HG03565 (cell line): Measurements from ENCODE around the gene MKLN1.
"Not testable (repeated sequence)": the region's sequence is repeated elsewhere in the genome, so short reads cannot be mapped to it uniquely, and the experiment has no call there.

Experiments
- ATAC-seq: cut with Tn5 transposase; IDR thresholded peaks from one replicate; pipeline ENCODE4 v1.9.1; 2021; ENCODE audit warnings: mild to moderate bottlenecking, moderate library complexity; ENCODE audit not compliant: unreplicated experiment

MKLN1 gene

DNA sequence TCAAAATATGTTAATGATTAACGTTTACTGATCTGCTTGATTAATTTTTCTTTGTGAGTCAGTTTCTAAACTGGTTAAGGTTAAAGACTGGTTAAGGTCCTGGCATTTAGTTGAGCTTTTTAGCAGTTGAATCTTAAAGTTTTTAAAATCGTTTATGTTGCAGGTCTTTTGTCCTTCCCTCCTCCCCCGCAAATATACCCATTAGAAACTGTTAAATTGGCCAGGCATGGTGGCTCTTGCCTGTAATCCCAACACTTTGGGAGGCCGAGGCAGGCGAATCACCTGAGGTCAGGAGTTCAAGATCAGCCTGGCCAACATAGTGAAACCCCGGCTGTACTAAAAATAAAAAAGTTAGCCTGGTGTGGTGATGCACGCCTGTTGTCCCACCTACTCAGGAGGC lies 127.9 kb downstream of the MKLN1 start:
- no peak for ATAC-seq

DNA sequence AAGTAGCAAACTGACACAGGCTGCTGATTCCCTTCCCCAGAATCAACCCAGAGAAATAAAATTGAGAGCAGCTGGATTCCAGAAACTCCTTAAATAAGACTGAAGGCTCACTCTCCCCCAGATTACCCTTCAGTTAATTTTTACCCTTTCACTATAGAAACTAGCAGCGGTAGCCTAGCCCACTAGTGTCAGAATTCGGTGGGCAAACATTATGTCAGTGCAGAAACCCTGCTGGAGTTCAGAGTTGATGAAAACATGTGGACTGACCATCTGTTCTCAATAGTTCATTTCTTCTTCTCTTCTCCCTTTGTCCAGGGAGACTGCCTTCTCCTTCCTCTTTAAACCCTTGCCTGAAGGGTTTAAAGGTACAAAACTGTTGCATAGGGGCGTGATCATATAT lies 128.7 kb downstream of the MKLN1 start:
- ATAC-seq = no peak

DNA sequence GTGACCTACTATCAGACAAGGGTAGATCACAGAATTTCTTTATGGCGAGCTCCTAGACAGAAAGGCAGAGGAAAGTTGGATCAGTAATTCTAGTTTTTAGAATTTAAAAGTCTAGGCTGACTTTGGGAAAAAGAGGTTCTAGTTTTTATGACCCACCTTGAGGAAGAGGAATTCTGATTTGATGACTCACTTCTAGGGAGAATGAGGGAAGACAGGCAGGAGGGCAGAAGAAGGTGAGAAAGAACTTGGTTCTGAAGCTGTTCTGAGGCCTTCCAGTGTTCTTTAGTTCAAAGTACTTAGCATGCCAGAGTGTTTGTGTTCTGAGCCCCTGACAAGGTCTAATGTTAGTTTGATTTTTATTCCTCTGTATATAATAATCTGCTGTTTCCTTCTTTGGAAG lies 131.6 kb downstream of the MKLN1 start:
- ATAC-seq = no peak

DNA sequence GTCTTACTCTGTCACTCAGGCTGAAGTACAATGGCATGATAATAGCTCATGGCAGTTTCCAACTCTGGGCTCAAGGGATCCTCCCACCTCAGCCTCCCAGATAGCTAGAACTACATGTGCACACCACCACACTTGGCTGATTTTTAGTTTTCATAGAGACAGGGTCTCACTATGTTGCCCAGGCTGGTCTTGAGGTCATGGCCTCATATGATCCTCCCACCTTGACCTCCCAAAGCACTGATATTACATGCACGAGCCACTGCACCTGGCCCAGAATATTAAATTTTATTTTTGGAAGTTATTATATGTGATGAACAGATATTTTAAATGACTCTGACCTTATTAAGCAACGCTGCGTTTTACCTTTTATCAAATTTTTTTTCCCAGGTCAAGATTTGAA lies 134.4 kb downstream of the MKLN1 start:
- ATAC-seq = no peak

DNA sequence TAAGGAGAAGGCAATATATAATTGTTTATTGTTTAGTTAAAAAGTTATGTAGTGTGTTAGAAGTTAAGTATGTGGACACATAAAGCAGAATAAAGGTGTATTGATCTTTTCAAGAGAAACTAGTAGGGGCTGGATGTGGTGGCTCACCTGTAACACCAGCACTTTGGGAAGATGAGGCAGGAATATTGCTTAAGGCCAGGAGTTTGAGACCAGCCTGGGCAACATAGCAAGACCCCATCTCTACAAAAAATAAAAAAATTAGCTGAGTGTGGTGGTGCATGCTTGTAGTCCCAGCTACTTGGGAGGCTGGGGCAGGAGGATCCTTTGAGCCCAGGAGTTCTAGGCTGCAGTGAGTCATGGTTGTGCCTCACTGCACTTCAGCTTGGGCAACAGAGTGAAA lies 135.0 kb downstream of the MKLN1 start:
- ATAC-seq = not testable (repeated sequence)

DNA sequence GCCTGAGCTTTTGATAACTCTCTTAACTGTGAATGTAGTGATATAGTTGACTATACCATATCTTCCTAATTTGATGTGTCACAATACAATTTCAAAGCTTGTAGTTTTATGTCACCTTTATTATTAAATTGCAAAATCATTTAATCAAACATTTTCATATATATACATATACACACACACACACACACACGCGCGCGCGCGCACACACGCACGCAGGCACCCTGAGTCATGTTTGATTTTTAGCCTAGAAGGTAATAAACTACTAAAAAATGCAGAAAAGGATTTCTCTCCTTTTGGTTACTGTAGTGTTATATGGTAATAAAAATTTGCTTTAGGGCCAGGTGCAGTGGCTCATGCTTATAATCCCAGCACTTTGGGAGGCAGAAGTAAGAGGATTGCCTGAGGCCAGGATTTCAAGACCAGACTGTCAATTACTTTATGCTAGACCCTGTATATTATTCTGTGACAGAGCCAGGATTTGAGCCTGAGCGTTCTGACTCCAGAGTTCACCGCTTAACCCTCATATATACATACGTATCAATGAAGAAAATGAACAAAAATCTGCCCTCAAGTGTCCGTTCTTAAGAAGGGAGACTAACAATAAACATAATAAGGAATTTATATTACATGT lies 139.2 kb downstream of the MKLN1 start:
- ATAC-seq = no peak

DNA sequence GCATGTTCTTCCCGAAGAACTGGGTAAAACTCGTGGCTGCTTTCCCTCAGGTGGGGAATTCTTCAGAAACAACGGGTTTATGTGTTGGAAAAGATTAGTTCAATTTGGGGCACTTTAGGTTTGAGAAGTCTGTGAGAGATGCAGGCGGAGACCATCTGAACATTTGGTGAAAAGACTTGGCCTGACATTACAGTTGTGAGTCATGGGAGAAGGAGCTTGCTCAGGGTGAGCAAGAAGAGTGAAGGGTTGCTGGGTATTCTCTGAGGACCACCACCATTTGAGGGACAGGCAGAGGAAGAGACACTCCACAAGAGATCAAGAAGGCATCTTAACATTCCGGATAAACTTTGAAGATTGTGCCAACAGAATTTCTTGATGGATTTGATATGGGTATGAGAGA lies 140.1 kb downstream of the MKLN1 start:
- no peak for ATAC-seq

DNA sequence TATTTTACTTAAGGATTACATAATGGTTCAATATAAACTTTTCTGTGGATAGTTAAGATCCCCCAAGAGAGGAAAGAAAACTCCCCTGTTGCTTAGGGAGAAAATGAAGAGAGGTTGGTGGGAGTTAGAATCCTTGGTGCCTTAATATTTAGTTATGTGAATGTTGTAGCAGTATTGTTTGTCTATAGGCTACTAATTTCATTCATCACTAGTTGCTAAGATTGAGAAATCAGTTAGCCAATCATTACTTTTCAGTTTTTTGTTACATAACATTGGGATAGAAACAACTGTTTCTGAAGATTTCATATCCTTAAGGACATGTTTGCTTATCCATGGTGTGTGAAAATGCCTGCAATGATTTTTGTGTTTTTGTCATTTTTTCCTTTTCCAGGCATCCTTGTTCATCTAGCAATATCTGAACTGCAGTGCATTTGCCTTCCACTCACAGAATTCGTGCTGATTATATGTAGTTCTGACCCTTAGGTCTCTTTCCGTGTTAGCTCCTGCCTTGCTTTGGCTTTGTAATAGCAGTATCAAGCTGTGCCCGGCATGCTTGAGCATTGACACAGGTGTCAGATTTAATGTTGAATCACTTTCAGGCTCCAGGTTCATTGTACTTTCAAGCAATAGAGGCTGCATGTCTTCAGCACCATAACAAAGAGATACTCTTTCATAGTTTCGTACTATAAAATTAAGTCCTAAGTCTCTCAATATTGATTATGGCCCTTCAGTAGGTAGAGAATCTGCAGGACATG lies 143.8 kb downstream of the MKLN1 start:
- no peak for ATAC-seq

DNA sequence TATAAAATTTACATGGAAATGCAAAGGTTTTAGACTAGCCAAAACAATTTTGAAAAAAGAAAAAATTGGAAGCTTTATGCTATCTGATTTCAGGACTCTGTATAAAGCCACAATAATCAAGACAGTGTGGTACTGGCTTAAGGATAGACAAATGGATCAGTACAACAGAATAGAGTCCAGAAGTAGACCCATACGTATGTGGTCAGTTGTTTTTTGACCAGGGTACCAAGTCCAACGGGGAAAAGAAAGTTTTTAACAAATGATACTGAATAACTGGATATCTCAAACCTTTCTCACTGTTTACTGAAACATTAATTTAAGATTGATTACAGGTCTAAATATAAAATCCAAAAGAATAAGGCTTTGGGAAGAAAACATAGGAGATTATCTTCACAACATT lies 149.1 kb downstream of the MKLN1 start:
- no peak for ATAC-seq

DNA sequence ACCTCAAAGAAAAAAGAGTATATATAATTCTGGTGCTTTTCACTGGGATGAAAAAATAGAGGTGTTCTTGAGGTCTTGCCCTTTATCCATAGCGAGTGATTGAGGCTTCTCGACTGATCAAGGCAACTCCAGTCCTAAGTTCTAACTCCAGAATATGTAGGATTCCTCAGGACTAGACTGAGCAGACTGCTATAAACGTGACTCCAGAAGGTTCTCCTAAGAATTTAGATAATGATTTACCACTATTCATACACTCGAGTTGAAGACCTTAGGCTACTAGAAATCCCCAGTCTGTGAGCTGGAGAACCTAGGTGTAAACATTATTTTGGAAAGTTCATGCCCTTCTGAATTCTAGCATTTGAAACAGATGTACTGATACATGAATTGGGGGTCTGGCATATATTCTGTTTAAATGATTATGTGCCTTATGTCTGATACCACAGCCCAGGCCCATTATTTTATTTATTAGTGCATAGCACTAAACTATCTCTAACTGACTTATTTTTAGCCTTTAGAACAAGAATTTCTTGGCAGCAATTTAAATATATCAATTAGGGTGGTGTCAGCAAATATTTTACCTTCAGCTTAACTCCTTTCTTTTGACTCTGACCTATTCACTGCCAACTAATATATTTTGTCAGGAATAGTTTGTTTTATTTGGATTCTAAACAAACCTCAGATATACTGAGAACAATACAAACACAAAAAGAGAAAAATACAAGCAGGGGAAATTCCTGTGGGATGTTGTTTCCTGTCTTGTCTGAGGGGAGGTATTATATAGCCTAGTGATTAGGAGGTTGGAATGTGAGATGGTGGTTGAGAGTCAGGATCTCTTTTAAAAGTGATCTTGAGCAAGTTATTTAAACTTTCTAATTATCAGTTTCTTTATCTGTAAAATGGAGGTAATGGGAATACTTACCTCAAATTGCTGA lies 153.0 kb downstream of the MKLN1 start:
- no peak for ATAC-seq

DNA sequence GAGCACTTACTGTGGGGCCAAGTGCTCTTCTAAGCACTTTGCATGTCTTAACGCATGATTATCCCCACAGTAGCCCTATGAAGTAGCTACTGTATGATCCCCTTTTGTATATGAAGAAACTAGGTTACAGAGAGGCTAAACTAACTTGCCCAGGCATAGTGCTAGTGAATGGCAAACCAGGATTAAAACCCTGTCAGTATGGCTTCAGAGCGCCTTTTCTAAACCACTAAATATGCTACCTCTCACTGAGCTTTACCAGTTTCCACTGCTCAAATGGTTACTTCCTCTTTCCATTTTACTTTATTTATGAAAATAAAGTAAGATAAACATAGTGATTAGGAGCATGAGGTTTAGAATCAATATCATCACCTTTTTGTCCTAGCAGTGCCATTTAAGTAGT lies 155.1 kb downstream of the MKLN1 start:
- ATAC-seq = peak; percentile 39

DNA sequence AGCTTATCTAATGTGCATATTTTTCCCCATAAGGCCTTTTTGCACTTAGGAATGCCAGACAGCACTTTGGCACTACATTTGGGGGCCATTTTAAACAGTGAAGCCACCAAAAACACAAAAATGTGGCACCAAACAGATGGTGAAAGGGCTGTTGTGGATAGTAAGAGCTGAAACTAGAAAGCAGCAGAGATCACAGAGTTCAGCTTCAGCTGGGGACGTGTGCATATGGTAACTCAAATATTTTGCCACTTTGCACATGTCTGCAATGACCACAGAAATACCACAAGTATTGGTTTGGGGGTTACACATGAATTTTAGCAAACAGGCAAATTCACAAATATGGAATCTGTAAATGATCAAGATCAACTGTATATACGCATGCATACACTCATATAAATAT lies 155.9 kb downstream of the MKLN1 start:
- no peak for ATAC-seq

DNA sequence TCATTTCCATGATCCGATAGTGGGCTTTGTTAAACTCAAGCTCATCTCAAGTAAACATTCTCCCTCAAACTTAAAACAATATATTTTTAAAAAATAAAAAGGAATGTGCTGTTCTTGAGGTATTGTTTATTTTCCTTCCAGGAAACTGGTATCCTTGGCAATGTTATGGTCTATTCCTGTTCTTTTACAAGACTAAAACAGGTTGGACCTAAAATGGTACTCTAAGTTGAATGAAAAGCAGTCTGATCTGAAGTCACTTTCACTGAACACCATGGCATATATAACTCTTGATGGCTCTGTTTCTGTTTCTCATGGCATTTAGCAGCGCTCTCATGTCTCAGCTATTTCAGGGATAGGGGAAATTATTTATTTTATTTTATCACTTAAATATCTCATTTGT lies 158.7 kb downstream of the MKLN1 start:
- ATAC-seq = no peak

DNA sequence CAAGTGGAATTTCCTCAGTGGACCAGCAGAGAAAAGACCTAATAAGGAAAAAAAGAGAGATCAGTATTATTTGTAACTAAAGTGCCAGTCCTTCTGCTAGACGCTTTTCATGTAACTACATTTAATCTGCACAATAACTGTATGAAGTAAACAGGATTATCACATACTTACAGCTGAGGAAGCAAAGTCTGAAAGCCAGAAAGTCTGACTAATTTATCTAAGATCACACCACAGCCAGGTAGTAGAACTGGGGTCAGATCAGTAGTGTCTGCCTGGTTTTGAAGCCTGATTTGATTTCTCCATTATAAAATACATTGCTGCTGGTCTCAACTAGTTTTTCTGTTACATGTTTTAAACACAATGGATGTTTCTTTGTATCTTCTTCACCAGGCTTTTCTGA lies 159.5 kb downstream of the MKLN1 start:
- ATAC-seq = no peak

DNA sequence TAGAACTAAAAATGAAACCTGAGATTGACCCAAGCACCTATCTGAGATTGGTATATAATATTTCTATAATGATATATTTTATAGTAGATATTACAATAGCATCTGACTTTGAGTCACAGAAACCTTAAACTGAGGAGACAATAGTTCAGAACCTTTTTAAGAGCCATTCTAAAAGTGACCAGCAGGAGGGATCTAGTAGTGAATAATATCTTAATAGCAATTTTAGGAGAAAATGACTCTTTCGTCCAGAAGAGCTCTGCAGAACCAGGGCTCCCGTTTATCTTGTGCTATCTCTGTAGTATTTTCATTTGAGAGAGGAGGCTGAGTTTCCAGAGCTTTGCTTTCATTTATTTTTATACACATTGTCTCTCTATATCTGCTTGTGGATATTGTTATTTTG lies 160.7 kb downstream of the MKLN1 start:
- ATAC-seq = no peak

DNA sequence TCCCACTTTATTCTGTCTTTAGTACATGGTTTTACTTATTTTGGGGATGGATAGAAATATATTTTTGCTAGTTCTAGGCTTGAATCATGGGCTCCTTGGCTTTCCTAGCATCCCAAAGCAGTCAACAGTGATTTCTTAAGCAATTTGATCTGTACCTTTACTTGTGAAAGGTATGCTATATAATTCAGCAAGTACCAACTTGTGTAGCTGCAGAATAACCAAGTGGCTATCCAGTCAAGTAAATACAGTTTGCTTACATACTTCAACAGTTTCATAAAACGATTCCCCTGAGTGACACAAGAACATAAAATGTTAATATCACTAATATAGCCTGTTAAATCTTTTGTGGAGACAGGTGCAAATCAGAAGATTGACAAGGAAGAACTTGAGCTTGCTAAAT lies 161.5 kb downstream of the MKLN1 start:
- no peak for ATAC-seq

DNA sequence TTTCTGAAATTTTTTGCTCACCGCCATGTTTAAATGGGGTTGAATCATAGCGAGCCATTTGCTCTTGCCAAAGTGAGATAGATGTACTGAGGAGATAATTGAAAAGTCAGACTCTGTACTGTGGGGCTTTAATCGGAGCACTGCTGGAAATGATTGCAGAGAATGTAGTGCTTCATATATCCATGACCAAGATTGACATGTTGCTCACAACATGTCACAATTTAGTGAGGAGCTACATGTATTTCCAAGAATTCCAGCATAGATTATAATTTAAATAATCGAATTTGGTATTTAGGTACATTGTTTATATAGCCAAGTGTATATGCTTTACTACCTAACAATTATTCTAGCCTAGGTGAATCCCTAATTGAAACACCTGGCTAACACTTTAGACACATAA lies 162.2 kb downstream of the MKLN1 start:
- ATAC-seq = no peak

DNA sequence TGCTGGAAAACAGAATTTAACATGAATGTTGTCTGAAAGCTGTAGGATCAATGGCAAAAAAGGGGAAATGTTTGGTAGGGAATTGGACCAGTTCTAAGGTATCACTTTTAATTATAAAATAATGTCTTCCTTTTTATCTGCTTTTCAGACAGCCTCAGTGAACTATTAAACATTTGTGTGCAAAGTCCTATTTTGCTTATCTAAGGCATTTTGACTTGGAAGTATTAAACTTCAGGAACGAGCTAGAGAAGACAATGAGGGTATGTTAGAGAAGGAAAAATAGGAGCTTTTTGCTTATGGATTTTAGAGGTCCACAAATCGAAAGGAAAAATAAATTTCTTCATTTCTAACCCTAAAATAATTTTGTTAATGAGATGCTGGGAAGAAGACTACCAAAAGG lies 165.4 kb downstream of the MKLN1 start:
- no peak for ATAC-seq

DNA sequence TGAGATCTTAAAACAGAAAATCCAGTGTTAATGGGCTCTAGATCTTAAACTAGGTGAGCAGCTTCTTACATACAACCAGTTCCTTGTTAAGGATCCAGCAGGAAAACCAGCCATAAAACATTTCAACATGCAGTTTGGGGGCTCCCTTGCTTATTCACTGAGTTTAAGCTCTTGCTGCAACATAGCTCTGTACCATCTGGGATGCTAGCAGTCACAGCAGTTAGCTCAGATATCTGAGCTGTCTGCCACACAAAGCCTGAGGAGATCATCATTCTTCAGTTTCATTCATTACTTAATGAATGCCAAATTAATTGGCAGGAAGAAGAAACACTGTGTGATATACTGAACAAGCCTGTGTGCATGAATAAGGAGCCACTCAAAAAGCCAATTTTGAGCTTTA lies 165.9 kb downstream of the MKLN1 start:
- ATAC-seq = no peak

DNA sequence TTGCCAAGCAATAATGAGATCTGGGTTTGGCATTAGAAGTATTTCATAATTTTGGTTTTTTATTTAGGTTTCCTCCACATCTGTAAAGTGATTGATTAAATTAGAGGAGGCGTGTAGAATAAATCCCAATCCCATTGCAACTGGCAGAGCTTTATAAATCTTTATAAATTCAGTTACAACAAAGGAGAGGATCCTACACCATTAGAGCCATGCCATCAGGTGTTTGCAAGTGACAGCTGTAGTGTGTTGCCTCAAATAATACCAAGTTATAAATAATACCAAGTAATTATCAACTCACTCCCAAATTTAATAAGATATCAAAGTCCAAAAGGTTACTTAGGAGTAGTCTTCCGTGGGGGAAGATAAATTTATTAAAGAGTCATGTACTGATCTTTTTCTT lies 166.5 kb downstream of the MKLN1 start:
- ATAC-seq = no peak

DNA sequence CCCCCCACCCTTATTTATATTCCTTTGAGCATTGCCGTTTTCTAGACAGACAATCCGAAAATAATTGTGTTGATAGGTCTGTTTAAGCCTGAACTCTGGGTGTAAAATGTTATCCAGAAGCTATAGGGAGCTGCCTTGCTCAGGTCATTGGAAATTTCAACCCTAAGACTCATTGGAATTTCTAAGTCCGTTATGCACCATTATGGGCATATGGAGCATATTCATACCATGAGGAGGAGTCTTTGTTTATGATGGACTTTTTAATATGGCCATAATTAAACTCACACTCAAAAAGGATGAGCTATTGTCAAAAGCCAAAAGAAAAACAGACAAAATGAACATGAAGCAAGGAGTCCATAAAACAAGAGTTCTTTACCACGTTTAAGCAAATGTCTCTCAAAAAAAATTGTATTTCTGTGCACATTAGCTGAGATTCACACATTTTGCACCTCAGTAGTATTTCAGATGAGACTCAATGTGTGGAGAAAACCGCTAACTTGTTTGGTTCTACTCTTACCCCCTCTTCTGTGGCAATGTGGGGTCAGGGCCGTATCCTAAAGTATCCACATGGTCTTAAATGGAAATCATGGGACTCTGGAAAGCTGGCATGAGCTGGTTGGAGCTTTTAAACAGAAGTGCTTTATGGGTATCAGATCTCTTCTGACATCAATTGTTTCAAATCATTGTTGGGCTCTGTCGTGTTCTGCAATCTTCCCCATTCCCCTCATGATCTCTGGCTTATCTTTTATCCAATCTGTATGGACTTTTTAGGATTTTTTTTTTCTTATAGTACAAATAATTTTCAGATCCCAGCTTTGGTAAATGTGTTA lies 168.2 kb downstream of the MKLN1 start:
- no peak for ATAC-seq
